Heart right ventricle (tissue), 16 donors: ENCODE results near the gene PLEKHG4. TPM values are rescaled to one million over a fixed set of nuclear protein-coding genes. Genes with fewer than 3 reads are reported as not detected.

ENCODE experiments used
- ATAC-seq, 8 donors: fragments of 200-7000 bp; cut with Tn5 transposase; one replicate each; pipeline ENCODE4 v1.9.1; 2020; ENCODE audit warnings: mild to moderate bottlenecking in 8 of 8, moderate library complexity in 8 of 8, moderate number of reproducible peaks in 1 of 8
- DNase-seq, 2 donors: peaks; one replicate each; pipeline ENCODE4 v3.0.0-alpha.2; 2020
- H3K27ac ChIP-seq, 10 donors: fragments of 200-600 bp; sonication (generic) in 2 of 10; one replicate each; pipeline versions ENCODE4 v1.5.0 to v1.8.0; 2020 to 2022; ENCODE audit warnings: mild to moderate bottlenecking in 3 of 10
- H3K27me3 ChIP-seq, 7 donors: fragments of 200-600 bp; one replicate each; pipeline ENCODE4 v1.8.0; 2021 to 2022; ENCODE audit warnings: mild to moderate bottlenecking in 2 of 7
- H3K36me3 ChIP-seq, 9 donors: fragments of 200-600 bp; sonication (generic) in 1 of 9; one replicate each; pipeline versions ENCODE4 v1.5.0 to v1.8.0; 2020 to 2022; ENCODE audit warnings: mild to moderate bottlenecking in 2 of 9
- H3K4me1 ChIP-seq, 9 donors: fragments of 200-600 bp; sonication (generic) in 1 of 9; one replicate each; pipeline versions ENCODE4 v1.5.0 to v1.8.0; 2020 to 2022; ENCODE audit warnings: mild to moderate bottlenecking in 4 of 9
- H3K4me3 ChIP-seq, 10 donors: fragments of 200-600 bp; sonication (generic) in 2 of 10; one replicate each; pipeline versions ENCODE4 v1.5.0 to v1.8.0; 2020 to 2022; ENCODE audit warnings: mild to moderate bottlenecking in 7 of 10, moderate library complexity in 2 of 10
- H3K9me3 ChIP-seq, 11 donors: fragments of 200-600 bp in 10 of 11; sonication (generic) in 2 of 11; one replicate each; pipeline versions ENCODE4 v1.5.0 to v1.8.0; 2013 to 2022; ENCODE audit warnings: mild to moderate bottlenecking in 2 of 11, control low read depth in 1 of 11, moderate library complexity in 1 of 11
- CTCF ChIP-seq, 9 donors: fragments of 200-600 bp; sonication (generic) in 2 of 9; IDR thresholded peaks; one replicate each; pipeline versions ENCODE4 v1.5.0 to v1.8.0; 2021 to 2022; ENCODE audit warnings: antibody characterized with exemption in 9 of 9, mild to moderate bottlenecking in 5 of 9, moderate library complexity in 1 of 9
- WGBS, 2 donors: extraction: QIAGEN DNeasy Blood & Tissue Kit; methylation state at CpG; one replicate each; pipeline ENCODE4 v1.1.7; 2013; ENCODE audit warnings: inconsistent platforms in 1 of 2; 5-methylcytosine and 5-hydroxymethylcytosine counted together
- intact Hi-C, 10 donors: fragments of 100-400 bp; cut with DNase I; formaldehyde crosslinking; loops; one replicate each; pipeline versions ENCODE4 v1.11.1 to v1.14.2; 2022
- polyA plus RNA-seq, 2 donors: library from polyadenylated mRNA; stranded (reverse); fragments of 200-250 nt; gene quantifications; one replicate each; pipeline ENCODE4 v1.2.3, GENCODE V29; 2013
- total RNA-seq, 10 donors: library from RNA; stranded (reverse); fragmentation: NEBNext Ultra II Directional in 3 of 10; extraction: Animal tissue kit (Norgen Biotek cat#: 25700) in 3 of 10; gene quantifications; one replicate each; pipeline versions ENCODE4 v1.2.1 to v1.2.4, GENCODE V29; 2021 to 2023
- donor health status: Arrhythmogenic right ventricular cardiomyopathy.
- donor health status: ischemic (EF 13 %, LVEDD 7.1; RV severe dilation, severe dysfunction).
- donor health status: healthy with polysubstance abuse.
- donor health status: DM: no; HTN: yes; CAD: no.
- donor health status: DM: no; HTN: no; CAD: no.
- donor health status: ischemic (EF 25% LVEDD 6.9; RV normal size, moderate dysfunction).
- donor health status: ischemic (EF 25% LVEDD 5.7; RV mildly dilated, moderate dysfunction).
- donor health status: healthy.
- donor health status: DM: yes; HTN: yes; CAD: no.
- donor health status: Ischemic cardiomyopathy.
- donor health status: ischemic (EF 35%, LVEDD 5.7; RV mildly dilated, moderate dysfunction).
- donor health status: nonischemic (EF 11% LVEDD 7.7; RV severe dilation, severe dysfunction).
- donor health status: DM: yes; HTN: yes; CAD: no.
- donor health status: PGD.
- donor health status: ischemic (EF 29% LVEDD 5.4; RV normal size, mild dysfunction).
- donor health status: nonischemic (EF 23%, LVEDD 6.1; RV moderate dilation, normal function).

PLEKHG4 gene
- total and polyA plus RNA-seq, 12 donors: 0.25 to 2.9 (median 0.86) TPM

- Histone ChIP-seq H3K36me3 (peaks cover 0 to 5% (median 0%) of the 10 kb centered on the region in 9 donors), H3K4me3 (peak overlapping the region; percentile 69 to 97 (median 84)), H3K27me3 (peaks cover 0 to 34% (median 0%) of the 10 kb centered on the region in 7 donors), H3K4me1 (peaks cover 34 to 78% (median 67%) of the 10 kb centered on the region in 9 donors), H3K27ac (peak overlapping the region; percentile 93 to 99 (median 96)), H3K9me3 (no peaks in the 10 kb centered on the region)
- TF ChIP-seq CTCF (IDR thresholded peaks at IDR 0.05): peak in 8 of 9 donors; percentile 13 to 62 (median 48)
- peak; percentile 84 to 88 for DNase-seq
- ATAC-seq: peak; percentile 37 to 76 (median 62)
- 0 to 1% methylated on average over 42 to 48 of the region's 48 CpGs for WGBS, 2 donors
- intact Hi-C loops: loop anchor here in 2 of 10 donors (2.0 to 5.0 kb wide), 3 partner anchors 19 to 64 kb away; partner anchors contain the start of genes E2F4 (in 1 of the 2), EXOC3L1 (in 1 of the 2), MATCAP1 (in 1 of the 2) and TMEM208 (in 1 of the 2)
Observed at GRCh38 chr16:67246081-67246755, 33.1 kb upstream of the PLEKHG4 start.

- intact Hi-C loops: loop anchor here in 2 of 10 donors (2.0 to 5.0 kb wide), 3 partner anchors 20 to 64 kb away; partner anchors contain the start of genes E2F4 (in 1 of the 2), EXOC3L1 (in 1 of the 2), MATCAP1 (in 1 of the 2) and TMEM208 (in 1 of the 2)
- peak in 2 of 9 donors; percentile 1 to 6 for TF ChIP-seq CTCF (IDR thresholded peaks at IDR 0.05)
- peak overlapping the region; percentile 93 to 99 (median 96) for H3K27ac ChIP-seq
- peaks cover 0 to 3% (median 0%) of the 10 kb centered on the region in 9 donors for H3K36me3 ChIP-seq
- DNase-seq: no peak
- no peaks in the 10 kb centered on the region for H3K9me3 ChIP-seq
- H3K4me3 ChIP-seq: peak overlapping the region; percentile 69 to 97 (median 84)
- WGBS, 2 donors: 0% methylated on average over 25 to 26 of the region's 26 CpGs
- peaks cover 0 to 34% (median 0%) of the 10 kb centered on the region in 7 donors for H3K27me3 ChIP-seq
- peak in 6 of 8 donors; percentile 0 to 21 (median 4) for ATAC-seq
- peaks cover 28 to 73% (median 61%) of the 10 kb centered on the region in 9 donors for H3K4me1 ChIP-seq
Observed at GRCh38 chr16:67246756-67247191, 32.6 kb upstream of the PLEKHG4 start.

GRCh38 chr16:67247192-67248072 lies 31.9 kb upstream of the PLEKHG4 start, which contains the start of gene FHOD1:
TSS of gene FHOD1 (minus strand) at chr16:67247481. CDS start at chr16:67247410, 71 bp downstream.
- Histone ChIP-seq H3K36me3 (no peaks in the 10 kb centered on the region), H3K9me3 (no peaks in the 10 kb centered on the region), H3K4me1 (peaks cover 22 to 66% (median 55%) of the 10 kb centered on the region in 9 donors), H3K27me3 (peaks cover 0 to 34% (median 0%) of the 10 kb centered on the region in 7 donors), H3K4me3 (peak within 1 kb of the TSS; percentile 69 to 97 (median 84)), H3K27ac (peak within 1 kb of the TSS; percentile 93 to 99 (median 96))
- TF ChIP-seq CTCF (IDR thresholded peaks at IDR 0.05): peak in 1 of 9 donors; percentile 3
- 0% methylated on average over 60 of the region's 60 CpGs for WGBS, 2 donors
- DNase-seq (peak; percentile 98 to 99), ATAC-seq (peak; percentile 77 to 89 (median 83))
- intact Hi-C loops: loop anchor here in 2 of 10 donors (2.0 to 5.0 kb wide), 3 partner anchors 21 to 65 kb away; partner anchors contain the start of genes E2F4 (in 1 of the 2), EXOC3L1 (in 1 of the 2), MATCAP1 (in 1 of the 2) and TMEM208 (in 1 of the 2)
